Measurements from ENCODE around the gene RCAN2. TPM values are rescaled to one million over a fixed set of nuclear protein-coding genes. Genes with fewer than 3 reads are reported as not detected.

The RCAN2 gene
- total and polyA plus RNA-seq, 9 donors, result 12.0 to 75.3 (median 16.7) TPM

GRCh38 chr6:46517202-46517601 lies 26.0 kb upstream of the RCAN2 start:
- Histone ChIP-seq H3K4me3 (no peak overlapping the region), H3K36me3 (no peaks in the 10 kb centered on the region), H3K27me3 (no peaks in the 10 kb centered on the region), H3K4me1 (ENCODE audit: insufficient read depth) (peaks cover 6% of the 10 kb centered on the region), H3K9me3 (no peaks in the 10 kb centered on the region), H3K27ac (no peak overlapping the region)
- intact Hi-C loops (cut with DNase I), result no loop called here
- TF ChIP-seq POLR2A (IDR thresholded peaks at IDR 0.05) (no peak), CTCF (IDR thresholded peaks at IDR 0.05) (no peak), EP300 (IDR thresholded peaks at IDR 0.05) (no peak)
- no peak for DNase-seq

- no peak for DNase-seq
- no peak for TF ChIP-seq EP300 (IDR thresholded peaks at IDR 0.05)
- intact Hi-C loops (cut with DNase I), result no loop called here
- H3K4me1 ChIP-seq (ENCODE audit: insufficient read depth), result peaks cover 20% of the 10 kb centered on the region
- no peak overlapping the region for H3K27ac ChIP-seq
- H3K27me3 ChIP-seq, result no peaks in the 10 kb centered on the region
- H3K36me3 ChIP-seq, result no peaks in the 10 kb centered on the region
- no peak overlapping the region for H3K4me3 ChIP-seq
- H3K9me3 ChIP-seq, result no peaks in the 10 kb centered on the region
- 70 to 79% (median 74%) methylated on average over 2 of the region's 2 CpGs for WGBS, 3 donors
Observed at GRCh38 chr6:46513533-46513932, 22.3 kb upstream of the RCAN2 start.

GRCh38 chr6:46511320-46511719 lies 20.1 kb upstream of the RCAN2 start:
- Histone ChIP-seq H3K27me3 (no peaks in the 10 kb centered on the region), H3K36me3 (no peaks in the 10 kb centered on the region), H3K27ac (peak overlapping the region in 1 of 2 donors; percentile 52), H3K9me3 (no peaks in the 10 kb centered on the region), H3K4me3 (no peak overlapping the region), H3K4me1 (ENCODE audit: insufficient read depth) (peaks cover 16% of the 10 kb centered on the region)
- DNase-seq, result no peak
- intact Hi-C loops (cut with DNase I), result no loop called here
- WGBS, 3 donors, result 74 to 78% (median 76%) methylated on average over 7 of the region's 7 CpGs
- no peak for TF ChIP-seq CTCF (IDR thresholded peaks at IDR 0.05)
- TF ChIP-seq POLR2A (IDR thresholded peaks at IDR 0.05), result no peak
- TF ChIP-seq EP300 (IDR thresholded peaks at IDR 0.05), result no peak

GRCh38 chr6:46510651-46511050 lies 19.4 kb upstream of the RCAN2 start:
- Histone ChIP-seq H3K4me1 (ENCODE audit: insufficient read depth) (peaks cover 16% of the 10 kb centered on the region), H3K36me3 (no peaks in the 10 kb centered on the region), H3K27me3 (no peaks in the 10 kb centered on the region), H3K27ac (peak overlapping the region in 1 of 2 donors; percentile 55), H3K4me3 (no peak overlapping the region), H3K9me3 (no peaks in the 10 kb centered on the region)
- peak; percentile 30 to 56 (median 37) for DNase-seq
- TF ChIP-seq CTCF (IDR thresholded peaks at IDR 0.05) (no peak), POLR2A (IDR thresholded peaks at IDR 0.05) (no peak), EP300 (IDR thresholded peaks at IDR 0.05) (no peak)
- intact Hi-C loops (cut with DNase I), result no loop called here

GRCh38 chr6:46509981-46510510 lies 18.8 kb upstream of the RCAN2 start:
- DNase-seq, result no peak
- Histone ChIP-seq H3K4me3 (no peak overlapping the region), H3K9me3 (no peaks in the 10 kb centered on the region), H3K4me1 (ENCODE audit: insufficient read depth) (peaks cover 16% of the 10 kb centered on the region), H3K36me3 (no peaks in the 10 kb centered on the region), H3K27ac (peak overlapping the region in 1 of 2 donors; percentile 55), H3K27me3 (no peaks in the 10 kb centered on the region)
- WGBS, 3 donors, result 34 to 41% (median 38%) methylated on average over 4 of the region's 4 CpGs
- no peak for TF ChIP-seq CTCF (IDR thresholded peaks at IDR 0.05)
- no peak for TF ChIP-seq EP300 (IDR thresholded peaks at IDR 0.05)
- TF ChIP-seq POLR2A (IDR thresholded peaks at IDR 0.05), result no peak
- intact Hi-C loops (cut with DNase I), result loop anchor here in 1 of 4 donors (10.0 kb wide), 1 partner anchor 55 kb away; no protein-coding TSS in a partner anchor

Data from ovary (tissue), 9 donors.